GM12891 (cell line): ENCODE results near the gene PLCL1.

ENCODE experiments used
- DNase-seq: peaks from one replicate; pipeline ENCODE4 v3.0.0; 2011; ENCODE audit warnings: low spot score; ENCODE audit not compliant: insufficient read length
- FAIRE-seq: peaks from 2 replicates; lab custom pipeline; 2011; peaks lifted over from hg19 to GRCh38; lab: Jason Lieb, UNC
- PAX5 ChIP-seq: IDR thresholded peaks from 2 replicates; pipeline ENCODE4 v1.6.1; 2011; ENCODE audit warnings: low read length, moderate library complexity, mild to moderate bottlenecking; ENCODE audit not compliant: insufficient read depth, severe bottlenecking
- POLR2A ChIP-seq: IDR thresholded peaks from 2 replicates; pipeline ENCODE4 v1.6.1; 2011; ENCODE audit warnings: low read depth, low read length, control low read depth
- POLR2AphosphoS5 ChIP-seq: IDR thresholded peaks from 2 replicates; pipeline ENCODE4 v1.6.1; 2011; ENCODE audit warnings: low read depth, low read length, control low read depth
- POU2F2 ChIP-seq: IDR thresholded peaks from 2 replicates; pipeline ENCODE4 v1.6.1; 2011; ENCODE audit warnings: low read depth, mild to moderate bottlenecking, control low read depth, low read length, moderate library complexity
- SPI1 ChIP-seq: IDR thresholded peaks from 2 replicates; pipeline ENCODE4 v1.6.1; 2011; ENCODE audit warnings: low read depth, low read length, control low read depth
- TAF1 ChIP-seq: IDR thresholded peaks from 2 replicates; pipeline ENCODE4 v1.6.1; 2011; ENCODE audit warnings: low read depth, low read length, control low read depth

The PLCL1 gene

GRCh38 chr2:197848602-197849001, 44.2 kb downstream of the PLCL1 start:
- TF ChIP-seq SPI1, result no peak
- no peak for TF ChIP-seq TAF1
- no peak for TF ChIP-seq POU2F2
- no peak for TF ChIP-seq PAX5
- no peak for TF ChIP-seq POLR2A
- no peak for TF ChIP-seq POLR2AphosphoS5
- DNase-seq (no peak), FAIRE-seq (no peak)

- TF ChIP-seq POLR2A (no peak), TAF1 (no peak), POU2F2 (no peak), PAX5 (no peak), SPI1 (no peak), POLR2AphosphoS5 (no peak)
- no peak for FAIRE-seq
- no peak for DNase-seq
Measured at GRCh38 chr2:197850882-197851450, 46.6 kb downstream of the PLCL1 start.

- FAIRE-seq, result no peak
- DNase-seq, result no peak
- TF ChIP-seq POU2F2 (no peak), SPI1 (no peak), POLR2AphosphoS5 (no peak), POLR2A (no peak), PAX5 (no peak)
Measured at GRCh38 chr2:197851451-197851850, 47.1 kb downstream of the PLCL1 start.

GRCh38 chr2:197852108-197852507, 47.7 kb downstream of the PLCL1 start:
- DNase-seq, result no peak
- FAIRE-seq, result no peak
- TF ChIP-seq PAX5, result no peak
- no peak for TF ChIP-seq POLR2A
- no peak for TF ChIP-seq POU2F2
- no peak for TF ChIP-seq TAF1
- no peak for TF ChIP-seq SPI1
- no peak for TF ChIP-seq POLR2AphosphoS5

GRCh38 chr2:197853549-197853948, 49.2 kb downstream of the PLCL1 start:
- DNase-seq (no peak), FAIRE-seq (peak; percentile 5)
- TF ChIP-seq SPI1 (no peak), POU2F2 (no peak), POLR2AphosphoS5 (no peak), TAF1 (no peak), PAX5 (no peak), POLR2A (no peak)

GRCh38 chr2:197857476-197858107, 53.2 kb downstream of the PLCL1 start:
- FAIRE-seq (no peak), DNase-seq (no peak)
- TF ChIP-seq POLR2AphosphoS5 (no peak), POU2F2 (no peak), TAF1 (no peak), POLR2A (no peak), SPI1 (no peak), PAX5 (no peak)

GRCh38 chr2:197858607-197859140, 54.3 kb downstream of the PLCL1 start:
- TF ChIP-seq SPI1 (no peak), POLR2AphosphoS5 (no peak), POU2F2 (no peak), PAX5 (no peak), TAF1 (no peak), POLR2A (no peak)
- FAIRE-seq (no peak), DNase-seq (no peak)

GRCh38 chr2:197862246-197862955, 58.0 kb downstream of the PLCL1 start:
- no peak for DNase-seq
- TF ChIP-seq TAF1 (no peak), POU2F2 (no peak), POLR2AphosphoS5 (no peak), POLR2A (no peak), SPI1 (no peak), PAX5 (no peak)

GRCh38 chr2:197863744-197864143, 59.4 kb downstream of the PLCL1 start:
- no peak for TF ChIP-seq POU2F2
- no peak for TF ChIP-seq POLR2AphosphoS5
- no peak for TF ChIP-seq PAX5
- no peak for TF ChIP-seq POLR2A
- no peak for TF ChIP-seq SPI1
- no peak for TF ChIP-seq TAF1
- no peak for FAIRE-seq

More at GRCh38 chr2:197862246-197862955, 58.0 kb downstream of the PLCL1 start:
- no peak for FAIRE-seq

More at GRCh38 chr2:197863744-197864143, 59.4 kb downstream of the PLCL1 start:
- no peak for DNase-seq
